HepG2 (cell line): ENCODE results near the gene CPLX3. TPM values are rescaled to one million over a fixed set of nuclear protein-coding genes. Genes with fewer than 3 reads are reported as not detected.

Experiments used
- BORCS8-MEF2B ChIP-seq: sonication (generic); formaldehyde crosslinking; IDR thresholded peaks from 2 replicates; pipeline ENCODE4 v1.8.0; 2022; ENCODE audit warnings: mild to moderate bottlenecking, missing genetic modification reagents
- ESRRA ChIP-seq: sonication (generic); formaldehyde crosslinking; IDR thresholded peaks from 2 replicates; pipeline ENCODE4 v1.5.1; 2020; ENCODE audit warnings: mild to moderate bottlenecking, low read depth, missing genetic modification reagents
- IRX3 ChIP-seq: sonication (generic); formaldehyde crosslinking; IDR thresholded peaks from 2 replicates; pipeline ENCODE4 v1.8.1; 2023; ENCODE audit warnings: mild to moderate bottlenecking, low read depth, missing genetic modification reagents, borderline replicate concordance
- JDP2 ChIP-seq: sonication (generic); formaldehyde crosslinking; IDR thresholded peaks from 2 replicates; pipeline ENCODE4 v1.8.1; 2022; ENCODE audit warnings: missing genetic modification reagents, borderline replicate concordance
- JUND ChIP-seq: sonication (generic); formaldehyde crosslinking; IDR thresholded peaks from 2 replicates; pipeline ENCODE4 v1.8.0; 2022; ENCODE audit warnings: mild to moderate bottlenecking, missing genetic modification reagents
- PCBP1 ChIP-seq: fragments of 200-400 bp; formaldehyde crosslinking; IDR thresholded peaks from 2 replicates; pipeline ENCODE4 v1.6.1; 2017; ENCODE audit warnings: mild to moderate bottlenecking, low read depth, low read length, borderline replicate concordance
- RELA ChIP-seq: sonication (generic); formaldehyde crosslinking; IDR thresholded peaks from 2 replicates; pipeline ENCODE4 v1.4.0; 2020; ENCODE audit warnings: missing genetic modification reagents
- RFX5 ChIP-seq: IDR thresholded peaks from 2 replicates; pipeline ENCODE4 v1.6.1; 2011; ENCODE audit warnings: low read depth, low read length, improper control_type of control experiment
- RXRA ChIP-seq: sonication (generic); formaldehyde crosslinking; IDR thresholded peaks from 2 replicates; pipeline ENCODE4 v1.5.1; 2020; ENCODE audit warnings: missing genetic modification reagents
- SIX4 ChIP-seq: sonication (generic); formaldehyde crosslinking; IDR thresholded peaks from 2 replicates; pipeline ENCODE4 v1.4.0; 2020; ENCODE audit warnings: missing genetic modification reagents
- TAF15 ChIP-seq: fragments of 200-400 bp; formaldehyde crosslinking; IDR thresholded peaks from one replicate; pipeline ENCODE4 v1.6.1; 2018; ENCODE audit warnings: mild to moderate bottlenecking, low read depth, low read length; ENCODE audit not compliant: poor library complexity, severe bottlenecking
- ZNF33B ChIP-seq: sonication (generic); formaldehyde crosslinking; IDR thresholded peaks from 2 replicates; pipeline ENCODE4 v1.5.1; 2020; ENCODE audit warnings: mild to moderate bottlenecking, missing genetic modification reagents
- ZNF766 ChIP-seq: sonication (generic); formaldehyde crosslinking; IDR thresholded peaks from 2 replicates; pipeline ENCODE4 v1.5.0; 2020; ENCODE audit warnings: missing genetic modification reagents, borderline replicate concordance
- polyA plus RNA-seq, 8 experiments: library from polyadenylated mRNA; depleted of rRNA in 3 of 8; stranded (reverse) in 7 of 8; unstranded in 1 of 8; fragments of >200 nt; fragmentation: Illumina TruSeq in 4 of 8; extraction: Trizol in 4 of 8; gene quantifications; 2 replicates each; pipeline versions ENCODE4 v1.2.1 to v1.2.3, GENCODE V29; 2011 to 2016; ENCODE audit warnings: low read depth in 4 of 8, missing spikeins in 1 of 8, mixed read lengths in 1 of 8; ENCODE audit not compliant: insufficient read depth in 1 of 8
- total RNA-seq, 5 experiments: library from RNA; depleted of rRNA; stranded (reverse); fragments of >200 nt; fragmentation: Illumina TruSeq; extraction: Trizol; gene quantifications; 2 replicates each; pipeline ENCODE4 v1.2.3, GENCODE V29; 2016; ENCODE audit warnings: low read depth in 1 of 5
- TF ChIP-seq, protein P1 (sequence below): sonication (generic); formaldehyde crosslinking; conservative IDR thresholded peaks from 2 replicates; pipeline ENCODE4 v1.8.1; 2023; ENCODE audit warnings: missing genetic modification reagents
- TF ChIP-seq, protein P2 (sequence below): fragments of 450-650 bp; IDR thresholded peaks from 2 replicates; pipeline ENCODE4 v1.6.1; 2017; ENCODE audit warnings: mild to moderate bottlenecking
- TF ChIP-seq, protein P3 (sequence below): sonication (generic); formaldehyde crosslinking; IDR thresholded peaks from 2 replicates; pipeline ENCODE4 v1.5.0; 2020; ENCODE audit warnings: mild to moderate bottlenecking, missing genetic modification reagents, borderline replicate concordance

Gene CPLX3
- total and polyA plus RNA-seq, 2 of the 13 experiments (the other 11 are each of a cell fraction or from before 2014, with no cell fraction given), result not detected

DNA sequence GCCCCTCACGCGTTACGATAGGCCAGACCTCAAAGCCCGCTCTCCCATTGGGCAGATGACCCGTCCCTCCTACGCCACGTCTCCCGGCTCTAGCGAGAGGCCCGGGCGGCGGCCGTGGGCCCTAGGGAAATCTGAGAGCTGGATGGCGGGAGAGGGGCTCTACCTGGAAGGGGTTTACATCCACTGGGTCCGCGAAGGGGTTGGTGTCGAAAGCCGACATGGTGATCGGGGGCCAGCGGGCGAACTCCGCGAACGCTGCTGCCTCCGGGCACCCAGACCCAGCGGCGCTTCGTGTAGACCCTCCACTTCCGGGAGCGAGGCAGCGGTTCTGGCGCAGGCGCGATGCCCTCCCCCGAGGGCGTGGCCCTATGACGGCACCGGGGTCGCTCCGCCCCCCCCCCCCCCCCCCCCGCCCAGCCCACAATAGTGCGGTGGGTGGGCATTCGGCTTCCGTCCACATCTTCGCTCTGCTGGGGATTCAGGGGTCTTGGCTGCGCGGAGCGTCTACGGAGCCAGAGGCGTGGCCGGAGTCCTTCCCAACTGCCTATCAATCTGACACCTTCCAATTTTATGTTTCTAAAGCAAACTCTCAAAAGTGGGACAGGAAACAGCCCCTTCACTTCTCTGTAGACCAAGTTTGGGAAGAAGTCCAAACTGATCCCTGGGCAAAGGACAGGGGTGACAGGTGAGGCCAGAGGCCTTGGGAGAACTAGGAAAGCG, 46.8 kb downstream of the CPLX3 start, which contains the start of gene SCAMP2 (continued):
- TF ChIP-seq PCBP1 (0 out of 2 replicates have a peak, but pooled peaks have one; percentile 89), RXRA (CRISPR knock-in tag) (peak; percentile 41; the same call in 1 of the 2 replicates), TAF15 (no peak), ZNF33B (no peak), ZNF766 (no peak), JDP2 (CRISPR knock-in tag) (no peak), JUND (CRISPR knock-in tag) (0 out of 2 replicates have a peak, but pooled peaks have one; percentile 29), SIX4 (CRISPR knock-in tag) (no peak), RFX5 (no peak), RELA (CRISPR knock-in tag) (no peak), ESRRA (CRISPR knock-in tag) (0 out of 2 replicates have a peak, but pooled peaks have one; percentile 27), IRX3 (no peak), BORCS8-MEF2B (CRISPR knock-in tag) (no peak)
- TF ChIP-seq, protein P1, sequence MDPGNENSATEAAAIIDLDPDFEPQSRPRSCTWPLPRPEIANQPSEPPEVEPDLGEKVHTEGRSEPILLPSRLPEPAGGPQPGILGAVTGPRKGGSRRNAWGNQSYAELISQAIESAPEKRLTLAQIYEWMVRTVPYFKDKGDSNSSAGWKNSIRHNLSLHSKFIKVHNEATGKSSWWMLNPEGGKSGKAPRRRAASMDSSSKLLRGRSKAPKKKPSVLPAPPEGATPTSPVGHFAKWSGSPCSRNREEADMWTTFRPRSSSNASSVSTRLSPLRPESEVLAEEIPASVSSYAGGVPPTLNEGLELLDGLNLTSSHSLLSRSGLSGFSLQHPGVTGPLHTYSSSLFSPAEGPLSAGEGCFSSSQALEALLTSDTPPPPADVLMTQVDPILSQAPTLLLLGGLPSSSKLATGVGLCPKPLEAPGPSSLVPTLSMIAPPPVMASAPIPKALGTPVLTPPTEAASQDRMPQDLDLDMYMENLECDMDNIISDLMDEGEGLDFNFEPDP, result no peak
- TF ChIP-seq, protein P2, sequence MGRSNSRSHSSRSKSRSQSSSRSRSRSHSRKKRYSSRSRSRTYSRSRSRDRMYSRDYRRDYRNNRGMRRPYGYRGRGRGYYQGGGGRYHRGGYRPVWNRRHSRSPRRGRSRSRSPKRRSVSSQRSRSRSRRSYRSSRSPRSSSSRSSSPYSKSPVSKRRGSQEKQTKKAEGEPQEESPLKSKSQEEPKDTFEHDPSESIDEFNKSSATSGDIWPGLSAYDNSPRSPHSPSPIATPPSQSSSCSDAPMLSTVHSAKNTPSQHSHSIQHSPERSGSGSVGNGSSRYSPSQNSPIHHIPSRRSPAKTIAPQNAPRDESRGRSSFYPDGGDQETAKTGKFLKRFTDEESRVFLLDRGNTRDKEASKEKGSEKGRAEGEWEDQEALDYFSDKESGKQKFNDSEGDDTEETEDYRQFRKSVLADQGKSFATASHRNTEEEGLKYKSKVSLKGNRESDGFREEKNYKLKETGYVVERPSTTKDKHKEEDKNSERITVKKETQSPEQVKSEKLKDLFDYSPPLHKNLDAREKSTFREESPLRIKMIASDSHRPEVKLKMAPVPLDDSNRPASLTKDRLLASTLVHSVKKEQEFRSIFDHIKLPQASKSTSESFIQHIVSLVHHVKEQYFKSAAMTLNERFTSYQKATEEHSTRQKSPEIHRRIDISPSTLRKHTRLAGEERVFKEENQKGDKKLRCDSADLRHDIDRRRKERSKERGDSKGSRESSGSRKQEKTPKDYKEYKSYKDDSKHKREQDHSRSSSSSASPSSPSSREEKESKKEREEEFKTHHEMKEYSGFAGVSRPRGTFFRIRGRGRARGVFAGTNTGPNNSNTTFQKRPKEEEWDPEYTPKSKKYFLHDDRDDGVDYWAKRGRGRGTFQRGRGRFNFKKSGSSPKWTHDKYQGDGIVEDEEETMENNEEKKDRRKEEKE, result no peak
- TF ChIP-seq, protein P3, sequence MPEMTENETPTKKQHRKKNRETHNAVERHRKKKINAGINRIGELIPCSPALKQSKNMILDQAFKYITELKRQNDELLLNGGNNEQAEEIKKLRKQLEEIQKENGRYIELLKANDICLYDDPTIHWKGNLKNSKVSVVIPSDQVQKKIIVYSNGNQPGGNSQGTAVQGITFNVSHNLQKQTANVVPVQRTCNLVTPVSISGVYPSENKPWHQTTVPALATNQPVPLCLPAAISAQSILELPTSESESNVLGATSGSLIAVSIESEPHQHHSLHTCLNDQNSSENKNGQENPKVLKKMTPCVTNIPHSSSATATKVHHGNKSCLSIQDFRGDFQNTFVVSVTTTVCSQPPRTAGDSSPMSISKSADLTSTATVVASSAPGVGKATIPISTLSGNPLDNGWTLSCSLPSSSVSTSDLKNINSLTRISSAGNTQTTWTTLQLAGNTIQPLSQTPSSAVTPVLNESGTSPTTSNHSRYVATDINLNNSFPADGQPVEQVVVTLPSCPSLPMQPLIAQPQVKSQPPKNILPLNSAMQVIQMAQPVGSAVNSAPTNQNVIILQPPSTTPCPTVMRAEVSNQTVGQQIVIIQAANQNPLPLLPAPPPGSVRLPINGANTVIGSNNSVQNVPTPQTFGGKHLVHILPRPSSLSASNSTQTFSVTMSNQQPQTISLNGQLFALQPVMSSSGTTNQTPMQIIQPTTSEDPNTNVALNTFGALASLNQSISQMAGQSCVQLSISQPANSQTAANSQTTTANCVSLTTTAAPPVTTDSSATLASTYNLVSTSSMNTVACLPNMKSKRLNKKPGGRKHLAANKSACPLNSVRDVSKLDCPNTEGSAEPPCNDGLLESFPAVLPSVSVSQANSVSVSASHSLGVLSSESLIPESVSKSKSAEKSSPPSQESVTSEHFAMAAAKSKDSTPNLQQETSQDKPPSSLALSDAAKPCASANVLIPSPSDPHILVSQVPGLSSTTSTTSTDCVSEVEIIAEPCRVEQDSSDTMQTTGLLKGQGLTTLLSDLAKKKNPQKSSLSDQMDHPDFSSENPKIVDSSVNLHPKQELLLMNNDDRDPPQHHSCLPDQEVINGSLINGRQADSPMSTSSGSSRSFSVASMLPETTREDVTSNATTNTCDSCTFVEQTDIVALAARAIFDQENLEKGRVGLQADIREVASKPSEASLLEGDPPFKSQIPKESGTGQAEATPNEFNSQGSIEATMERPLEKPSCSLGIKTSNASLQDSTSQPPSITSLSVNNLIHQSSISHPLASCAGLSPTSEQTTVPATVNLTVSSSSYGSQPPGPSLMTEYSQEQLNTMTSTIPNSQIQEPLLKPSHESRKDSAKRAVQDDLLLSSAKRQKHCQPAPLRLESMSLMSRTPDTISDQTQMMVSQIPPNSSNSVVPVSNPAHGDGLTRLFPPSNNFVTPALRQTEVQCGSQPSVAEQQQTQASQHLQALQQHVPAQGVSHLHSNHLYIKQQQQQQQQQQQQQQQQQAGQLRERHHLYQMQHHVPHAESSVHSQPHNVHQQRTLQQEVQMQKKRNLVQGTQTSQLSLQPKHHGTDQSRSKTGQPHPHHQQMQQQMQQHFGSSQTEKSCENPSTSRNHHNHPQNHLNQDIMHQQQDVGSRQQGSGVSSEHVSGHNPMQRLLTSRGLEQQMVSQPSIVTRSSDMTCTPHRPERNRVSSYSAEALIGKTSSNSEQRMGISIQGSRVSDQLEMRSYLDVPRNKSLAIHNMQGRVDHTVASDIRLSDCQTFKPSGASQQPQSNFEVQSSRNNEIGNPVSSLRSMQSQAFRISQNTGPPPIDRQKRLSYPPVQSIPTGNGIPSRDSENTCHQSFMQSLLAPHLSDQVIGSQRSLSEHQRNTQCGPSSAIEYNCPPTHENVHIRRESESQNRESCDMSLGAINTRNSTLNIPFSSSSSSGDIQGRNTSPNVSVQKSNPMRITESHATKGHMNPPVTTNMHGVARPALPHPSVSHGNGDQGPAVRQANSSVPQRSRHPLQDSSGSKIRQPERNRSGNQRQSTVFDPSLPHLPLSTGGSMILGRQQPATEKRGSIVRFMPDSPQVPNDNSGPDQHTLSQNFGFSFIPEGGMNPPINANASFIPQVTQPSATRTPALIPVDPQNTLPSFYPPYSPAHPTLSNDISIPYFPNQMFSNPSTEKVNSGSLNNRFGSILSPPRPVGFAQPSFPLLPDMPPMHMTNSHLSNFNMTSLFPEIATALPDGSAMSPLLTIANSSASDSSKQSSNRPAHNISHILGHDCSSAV, result no peak
